ELR (cell line): Measurements from ENCODE around the gene CABP5.
A peak's percentile ranks its signal among the peaks of the same experiment; 100 is the strongest.

Source experiments
- DNase-seq: peaks from one replicate; pipeline ENCODE4 v3.0.0-alpha.2; 2015; ENCODE audit warnings: low read depth

Gene CABP5

DNA sequence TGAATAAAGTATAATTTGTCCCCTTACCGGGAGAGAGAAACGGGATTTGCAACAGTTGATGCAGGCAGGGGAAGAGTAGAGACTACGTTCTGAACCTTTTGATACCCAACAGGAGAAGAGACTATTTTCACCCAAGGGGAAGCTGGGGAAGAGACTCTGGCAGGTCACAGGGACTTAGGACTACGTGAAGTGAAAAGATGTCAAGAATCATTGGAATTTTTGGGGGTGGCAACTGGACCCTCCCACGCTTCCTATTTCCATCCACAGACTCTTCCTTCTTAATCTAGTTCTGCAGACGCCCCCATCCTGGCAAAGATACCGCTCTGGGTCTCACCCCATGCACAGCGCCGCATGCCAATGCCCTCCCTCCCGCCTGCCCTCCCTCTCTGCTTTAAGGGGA lies 13.8 kb downstream of the CABP5 start:
- DNase-seq, result no peak

DNA sequence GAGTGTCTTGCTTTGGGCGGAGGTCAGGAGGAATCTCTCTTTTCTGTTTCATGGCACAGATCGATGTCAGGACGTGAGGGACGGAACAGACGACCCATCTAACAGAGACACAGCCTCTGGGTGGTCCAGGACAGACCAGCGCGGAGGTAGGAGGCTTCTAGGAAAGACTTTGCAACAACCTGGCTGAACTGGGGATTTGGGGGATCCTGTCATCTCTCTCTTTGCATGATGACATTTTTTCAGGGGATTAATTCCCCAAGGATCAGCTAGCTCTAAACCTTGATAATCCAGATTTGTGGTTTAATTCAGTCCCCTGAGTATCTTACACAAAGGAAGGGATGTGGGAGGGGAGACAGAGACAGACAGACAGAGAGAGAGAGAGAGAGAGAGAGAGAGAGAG lies 14.4 kb downstream of the CABP5 start:
- no peak for DNase-seq

DNA sequence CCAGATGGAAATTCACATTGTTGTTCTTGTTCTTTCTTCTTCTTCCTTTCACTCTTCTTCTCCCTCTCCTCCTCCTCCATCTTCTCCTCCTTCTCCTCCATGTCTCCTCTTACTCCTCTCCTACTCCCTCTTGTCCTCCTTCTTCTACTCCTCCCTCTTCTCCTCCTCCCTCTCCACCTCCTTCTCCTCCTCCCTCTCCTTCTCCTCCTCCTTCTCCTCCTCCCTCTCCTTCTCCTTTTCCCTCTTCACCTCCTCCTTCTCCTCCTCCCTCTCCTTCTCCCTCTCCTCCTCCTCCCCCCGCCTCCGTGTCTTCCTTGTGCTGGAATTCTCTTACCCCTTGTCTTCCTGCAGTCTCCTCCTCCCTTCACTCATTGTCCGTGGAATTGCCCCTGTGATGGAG lies 18.4 kb downstream of the CABP5 start:
- DNase-seq, result no peak

DNA sequence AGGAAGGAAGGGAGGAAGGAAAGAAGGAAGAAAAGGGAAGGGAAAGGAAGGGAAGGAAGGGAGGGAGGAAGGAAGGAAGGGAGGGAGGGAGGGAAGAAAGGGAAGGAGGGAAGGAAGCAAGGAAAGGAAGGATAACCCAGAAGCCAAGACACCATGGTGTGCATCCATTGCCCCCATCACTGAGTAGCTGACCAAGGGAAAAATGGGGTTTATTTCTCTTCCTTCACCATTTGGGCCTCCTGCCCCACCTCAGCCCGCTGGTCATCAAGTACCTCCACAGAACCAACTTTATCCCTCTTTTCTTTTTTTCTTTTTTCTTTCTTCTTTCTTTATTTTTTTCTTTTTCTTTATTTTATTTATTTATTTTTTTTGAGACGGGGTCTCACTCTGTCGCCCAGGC lies 20.4 kb downstream of the CABP5 start:
- DNase-seq, result no peak

GRCh38 chr19:48023011-48023410 lies 20.9 kb downstream of the CABP5 start:
- DNase-seq, result no peak

DNA sequence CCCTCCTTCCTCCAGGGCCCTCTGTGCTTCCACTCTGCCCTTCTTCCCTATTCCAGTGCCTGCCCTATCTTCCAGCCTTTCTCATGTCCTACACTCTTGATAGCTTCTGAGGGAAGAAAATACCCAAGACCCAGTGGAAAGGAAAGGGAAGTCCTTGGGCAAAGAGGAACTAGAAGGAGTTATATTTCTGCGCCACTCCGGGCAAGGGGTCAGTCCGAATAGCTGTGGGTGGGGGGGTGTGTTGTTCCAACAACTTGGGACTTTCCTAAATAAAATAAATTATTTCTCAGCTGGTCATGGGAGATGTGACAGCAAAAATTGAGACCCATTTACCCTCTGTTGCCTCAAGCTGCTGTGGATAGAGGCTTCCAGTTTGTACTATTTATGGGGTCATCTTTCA lies 23.2 kb downstream of the CABP5 start:
- no peak for DNase-seq

- no peak for DNase-seq
Observed at GRCh38 chr19:48010932-48011758, 32.7 kb downstream of the CABP5 start.

GRCh38 chr19:48006762-48007161 lies 37.1 kb downstream of the CABP5 start:
- DNase-seq, result peak; percentile 15

DNA sequence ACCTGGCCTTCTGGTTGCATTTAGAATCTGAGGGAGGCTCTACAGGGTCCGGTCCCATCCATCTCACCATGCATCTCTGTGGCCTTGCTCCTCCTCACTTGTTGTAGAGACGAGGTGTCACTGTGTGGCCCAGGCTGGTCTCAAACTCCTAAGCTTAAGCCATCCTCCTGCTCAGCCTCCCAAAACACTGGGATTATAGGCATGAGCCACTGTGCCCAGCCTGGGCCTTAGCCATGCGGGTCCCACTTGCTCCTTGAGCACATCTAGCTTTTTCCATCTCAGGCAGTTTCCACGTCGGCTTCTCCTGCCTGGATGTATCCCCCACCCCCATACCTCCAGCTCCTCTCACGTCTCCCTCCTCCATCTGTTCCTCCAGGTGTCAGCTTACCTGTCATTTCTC lies 39.6 kb downstream of the CABP5 start:
- DNase-seq, result no peak

DNA sequence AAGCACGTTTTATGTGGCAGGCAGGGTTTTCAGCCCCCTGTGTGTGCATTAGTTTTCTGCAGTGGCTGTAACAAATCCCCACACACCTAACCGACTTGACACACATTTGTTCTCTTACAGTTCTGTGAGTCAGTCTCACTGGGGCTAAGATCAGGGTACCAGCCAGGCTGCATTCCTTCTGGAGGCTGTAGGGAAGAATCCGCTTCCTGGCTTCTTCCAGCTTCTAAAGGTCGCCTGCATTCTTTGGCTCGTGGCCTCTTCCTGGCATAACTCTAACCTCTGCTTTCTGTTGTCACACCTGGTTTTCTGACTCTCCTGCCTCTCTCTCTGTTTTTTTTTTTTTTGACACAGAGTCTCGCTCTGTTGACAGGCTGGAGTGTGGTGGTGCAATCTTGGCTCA lies 43.0 kb downstream of the CABP5 start:
- no peak for DNase-seq

DNA sequence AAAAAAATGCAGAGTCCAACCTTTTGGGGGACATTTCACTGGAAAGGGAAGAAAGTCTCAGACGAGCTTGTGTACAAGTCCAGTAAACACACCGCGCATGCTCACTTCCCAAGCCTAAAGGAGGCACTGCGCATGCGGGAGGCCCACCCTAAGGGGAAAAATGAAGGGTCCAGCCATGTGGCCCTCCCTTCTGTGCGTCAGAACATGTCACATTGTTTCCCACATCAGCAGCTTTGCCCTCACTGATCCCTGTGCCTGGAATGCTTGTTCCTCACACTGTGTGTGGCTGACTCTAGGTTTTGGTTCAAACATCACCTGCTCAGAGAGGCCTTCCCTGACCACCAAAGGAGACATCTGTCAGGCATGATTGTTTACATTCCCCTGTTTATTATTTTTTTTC lies 45.1 kb downstream of the CABP5 start:
- DNase-seq, result no peak

GRCh38 chr19:47996230-47996727 lies 47.6 kb downstream of the CABP5 start:
- no peak for DNase-seq

- DNase-seq, result no peak
Observed at GRCh38 chr19:47994209-47994802, 49.6 kb downstream of the CABP5 start, which contains the start of gene ELSPBP1. Gene ELSPBP1 (plus strand): TSS chr19:47994632. CDS start chr19:48008668, 14,036 bp downstream.

GRCh38 chr19:47992070-47992469 lies 51.8 kb downstream of the CABP5 start, which contains the start of gene BSPH1:
Gene BSPH1 (minus strand): TSS chr19:47992170. CDS start chr19:47992081, 89 bp downstream.
- no peak for DNase-seq

- no peak for DNase-seq
Observed at GRCh38 chr19:47991191-47991808, 52.6 kb downstream of the CABP5 start.
